ENCODE measurements around the gene ELMO3. TPM values are rescaled to one million over a fixed set of nuclear protein-coding genes. Genes with fewer than 3 reads are reported as not detected.

ELMO3 gene
- total and polyA plus RNA-seq, 2 of the 13 experiments (the other 11 are each of a cell fraction or from before 2014, with no cell fraction given), result 2.6 to 4.0 TPM

GRCh38 chr16:67212766-67213165 lies 13.8 kb downstream of the ELMO3 start (continued):
- TF ChIP-seq, protein P1, sequence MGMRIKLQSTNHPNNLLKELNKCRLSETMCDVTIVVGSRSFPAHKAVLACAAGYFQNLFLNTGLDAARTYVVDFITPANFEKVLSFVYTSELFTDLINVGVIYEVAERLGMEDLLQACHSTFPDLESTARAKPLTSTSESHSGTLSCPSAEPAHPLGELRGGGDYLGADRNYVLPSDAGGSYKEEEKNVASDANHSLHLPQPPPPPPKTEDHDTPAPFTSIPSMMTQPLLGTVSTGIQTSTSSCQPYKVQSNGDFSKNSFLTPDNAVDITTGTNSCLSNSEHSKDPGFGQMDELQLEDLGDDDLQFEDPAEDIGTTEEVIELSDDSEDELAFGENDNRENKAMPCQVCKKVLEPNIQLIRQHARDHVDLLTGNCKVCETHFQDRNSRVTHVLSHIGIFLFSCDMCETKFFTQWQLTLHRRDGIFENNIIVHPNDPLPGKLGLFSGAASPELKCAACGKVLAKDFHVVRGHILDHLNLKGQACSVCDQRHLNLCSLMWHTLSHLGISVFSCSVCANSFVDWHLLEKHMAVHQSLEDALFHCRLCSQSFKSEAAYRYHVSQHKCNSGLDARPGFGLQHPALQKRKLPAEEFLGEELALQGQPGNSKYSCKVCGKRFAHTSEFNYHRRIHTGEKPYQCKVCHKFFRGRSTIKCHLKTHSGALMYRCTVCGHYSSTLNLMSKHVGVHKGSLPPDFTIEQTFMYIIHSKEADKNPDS (CRISPR knock-in tag; IDR thresholded peaks at IDR 0.05), result no peak
- TF ChIP-seq TRIM22 (IDR thresholded peaks at IDR 0.05) (no peak), EHMT2 (IDR thresholded peaks at IDR 0.05; ENCODE audit: borderline replicate concordance, low read depth, low read length) (no peak)

GRCh38 chr16:67213197-67214019 lies 14.5 kb downstream of the ELMO3 start:
- no peak for ATAC-seq
- no peak overlapping the region for H3K4me2 ChIP-seq (ENCODE audit: low read depth, low read length)
- no peaks in the 10 kb centered on the region for H3K9me3 ChIP-seq (ENCODE audit: low read length)
- BruUV-seq (replicated peaks), result no TSS peak
- 51% methylated on average over 8 of the region's 8 CpGs for WGBS (ENCODE audit: low lambda C conversion rate)
- H3K4me3 ChIP-seq (replicated peaks in 1 of 3; ENCODE audit: insufficient read depth in 1 of 3, low read depth in 2 of 3, low read length in 3 of 3), result no peak overlapping the region
- H3K4me1 ChIP-seq (ENCODE audit: insufficient read depth, low read length), result peaks cover 41% of the 10 kb centered on the region
- intact Hi-C loops (cut with micrococcal nuclease; ENCODE audit: unreplicated experiment), result no loop called here
- H3K27me3 ChIP-seq (ENCODE audit: control insufficient read depth in 1 of 2, insufficient read depth in 2 of 2, low read length in 2 of 2), result peaks cover 0 to 2% of the 10 kb centered on the region in 2 experiments; a peak in 1 of 5 replicates
- no peak overlapping the region for H3K9ac ChIP-seq (ENCODE audit: insufficient read depth, low read depth, low read length)
- H4K20me1 ChIP-seq (ENCODE audit: insufficient read depth, low read length), result no peaks in the 10 kb centered on the region
- in situ Hi-C loops (cut with HindIII; ENCODE audit: extremely low pct_ligation_motif_present, low pct_unique_long_range_greater_than_20kb), result no loop called here
- no peaks in the 10 kb centered on the region for H3K79me2 ChIP-seq (ENCODE audit: insufficient read depth, low read length)
- no peak for FAIRE-seq
- no peak overlapping the region for H3K27ac ChIP-seq (ENCODE audit: extremely low read length, insufficient read depth, low read length)
- ChIA-PET POLR2A (interaction anchor here (0.8 to 1.4 kb wide), 3 partner anchors 11 to 33 kb away, joined by 3 to 6 read pairs (median 3); partner anchors contain the start of gene FHOD1), CTCF (ENCODE audit: low intra/inter-chr PET ratio, low total read pairs) (no interaction called here)
- no peak overlapping the region for H2AFZ ChIP-seq (ENCODE audit: low read length)
- no peaks in the 10 kb centered on the region for H3K36me3 ChIP-seq (replicated peaks in 1 of 2; ENCODE audit: control insufficient read depth in 1 of 2, insufficient read depth in 2 of 2, low read length in 2 of 2)
- no peak for DNase-seq (ENCODE audit: low spot score)
- TF ChIP-seq, protein P2, sequence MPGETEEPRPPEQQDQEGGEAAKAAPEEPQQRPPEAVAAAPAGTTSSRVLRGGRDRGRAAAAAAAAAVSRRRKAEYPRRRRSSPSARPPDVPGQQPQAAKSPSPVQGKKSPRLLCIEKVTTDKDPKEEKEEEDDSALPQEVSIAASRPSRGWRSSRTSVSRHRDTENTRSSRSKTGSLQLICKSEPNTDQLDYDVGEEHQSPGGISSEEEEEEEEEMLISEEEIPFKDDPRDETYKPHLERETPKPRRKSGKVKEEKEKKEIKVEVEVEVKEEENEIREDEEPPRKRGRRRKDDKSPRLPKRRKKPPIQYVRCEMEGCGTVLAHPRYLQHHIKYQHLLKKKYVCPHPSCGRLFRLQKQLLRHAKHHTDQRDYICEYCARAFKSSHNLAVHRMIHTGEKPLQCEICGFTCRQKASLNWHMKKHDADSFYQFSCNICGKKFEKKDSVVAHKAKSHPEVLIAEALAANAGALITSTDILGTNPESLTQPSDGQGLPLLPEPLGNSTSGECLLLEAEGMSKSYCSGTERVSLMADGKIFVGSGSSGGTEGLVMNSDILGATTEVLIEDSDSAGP (CRISPR knock-in tag; IDR thresholded peaks at IDR 0.05; ENCODE audit: borderline replicate concordance), result no peak
- TF ChIP-seq ZNF773 (CRISPR knock-in tag; IDR thresholded peaks at IDR 0.05; ENCODE audit: borderline replicate concordance), result no peak
- no peak for TF ChIP-seq ZNF562 (CRISPR knock-in tag; IDR thresholded peaks at IDR 0.05; ENCODE audit: borderline replicate concordance)
- TF ChIP-seq RELA (CRISPR knock-in tag; IDR thresholded peaks at IDR 0.05), result no peak
- TF ChIP-seq STAG1 (CRISPR knock-in tag; IDR thresholded peaks at IDR 0.05), result no peak
- no peak for TF ChIP-seq ZNF580 (CRISPR knock-in tag; IDR thresholded peaks at IDR 0.05; ENCODE audit: borderline replicate concordance, low read depth)
- peak; percentile 64; the same call in 1 of the 2 replicates for TF ChIP-seq ZNF333 (CRISPR knock-in tag; IDR thresholded peaks at IDR 0.05; ENCODE audit: borderline replicate concordance)
- TF ChIP-seq EEA1 (CRISPR knock-in tag; IDR thresholded peaks at IDR 0.05; ENCODE audit: borderline replicate concordance), result no peak
- no peak for TF ChIP-seq NFE2 (CRISPR knock-in tag; IDR thresholded peaks at IDR 0.05)
- 0 out of 2 replicates have a peak, but pooled peaks have one; percentile 17 for TF ChIP-seq TBX2 (CRISPR knock-in tag; IDR thresholded peaks at IDR 0.05; ENCODE audit: borderline replicate concordance)
- TF ChIP-seq CAMTA2 (CRISPR knock-in tag; IDR thresholded peaks at IDR 0.05; ENCODE audit: borderline replicate concordance), result 0 out of 2 replicates have a peak, but pooled peaks have one; percentile 47
- 0 out of 2 replicates have a peak, but pooled peaks have one; percentile 9 for TF ChIP-seq REPIN1 (CRISPR knock-in tag; IDR thresholded peaks at IDR 0.05; ENCODE audit: borderline replicate concordance, low read depth)

All from HepG2 (cell line).